Endothelial cell of umbilical vein (primary cell): ENCODE measurements around the gene FRMD4A. TPM values are rescaled to one million over a fixed set of nuclear protein-coding genes. Genes with fewer than 3 reads are reported as not detected.
A peak's percentile ranks its signal among the peaks of the same experiment; 100 is the strongest.

ENCODE experiments used
- BruUV-seq: library from RNA; stranded (reverse); fragments of 400-500 nt; replicated peaks from 2 replicates; lab custom pipeline; 2021; lab: Mats Ljungman, UMichigan
- CTCF ChIA-PET: fragments of 300-600, 350-600 bp; sonication (Branson Sonifier 250); formaldehyde crosslinking; loops from one replicate; lab custom pipeline; 2021; ENCODE audit warnings: antibody characterized with exemption, inconsistent platforms; lab: Charles Lee
- POLR2A ChIA-PET: fragments of 300-600, 350-600 bp; sonication (Branson Sonifier 250); formaldehyde crosslinking; loops from one replicate; lab custom pipeline; 2021; ENCODE audit warnings: antibody characterized with exemption, inconsistent platforms; lab: Charles Lee
- DNase-seq: peaks from one replicate; pipeline ENCODE4 v3.0.0-alpha.2; 2011; ENCODE audit warnings: low read depth, low spot score
- FAIRE-seq: peaks from 2 replicates; lab custom pipeline; 2011; peaks lifted over from hg19 to GRCh38; lab: Jason Lieb, UNC
- H2AFZ ChIP-seq: 2 replicates; pipeline ENCODE4 v1.6.0; 2012; ENCODE audit warnings: low read depth, low read length, control low read depth, inconsistent platforms
- H3K27ac ChIP-seq: 2 replicates; pipeline ENCODE4 v1.5.1; 2011; ENCODE audit warnings: low read depth, mild to moderate bottlenecking, control low read depth, low read length, moderate library complexity; ENCODE audit not compliant: insufficient read depth
- H3K27me3 ChIP-seq, 2 experiments: 2 replicates each; pipeline versions ENCODE4 v1.6.0 to v1.6.1; 2011; ENCODE audit warnings: low read length in 2 of 2, mixed read lengths in 1 of 2; ENCODE audit not compliant: control insufficient read depth in 2 of 2, insufficient read depth in 2 of 2
- H3K36me3 ChIP-seq, 2 experiments: 2 replicates in 1 of 2; 3 replicates in 1 of 2; pipeline ENCODE4 v1.5.1; 2011; ENCODE audit warnings: low read length in 2 of 2, mild to moderate bottlenecking in 1 of 2, moderate library complexity in 1 of 2; ENCODE audit not compliant: control insufficient read depth in 2 of 2, insufficient read depth in 2 of 2; ENCODE audit errors: extremely low read depth in 1 of 2
- H3K4me1 ChIP-seq: 3 replicates; pipeline ENCODE4 v1.5.1; 2011; ENCODE audit warnings: mild to moderate bottlenecking, low read length; ENCODE audit not compliant: control insufficient read depth, insufficient read depth; ENCODE audit errors: extremely low read depth
- H3K4me2 ChIP-seq: 2 replicates; pipeline ENCODE4 v1.6.1; 2011; ENCODE audit warnings: low read length, control low read depth, mixed read lengths; ENCODE audit not compliant: insufficient read depth
- H3K4me3 ChIP-seq, 3 experiments: fragments of 200-600 bp in 1 of 3; sonication (generic), shearing (Covaris generic) in 1 of 3; replicated peaks in 1 of 3; 2 replicates each; pipeline ENCODE4 v1.5.1; 2011 to 2016; ENCODE audit warnings: control low read depth in 3 of 3, low read length in 3 of 3, mild to moderate bottlenecking in 2 of 3, inconsistent platforms in 1 of 3, low read depth in 1 of 3, moderate library complexity in 1 of 3; ENCODE audit not compliant: insufficient read depth in 1 of 3
- H3K79me2 ChIP-seq: 2 replicates; pipeline ENCODE4 v1.6.0; 2012; ENCODE audit warnings: low read length, inconsistent platforms; ENCODE audit not compliant: control insufficient read depth, insufficient read depth
- H3K9ac ChIP-seq: replicated peaks from 2 replicates; pipeline ENCODE3; 2011; ENCODE audit warnings: low read length, control low read depth; ENCODE audit not compliant: insufficient read depth; ENCODE audit errors: extremely low read depth
- H3K9me1 ChIP-seq: replicated peaks from 3 replicates; pipeline ENCODE4 v1.6.0; 2011; ENCODE audit warnings: mild to moderate bottlenecking, low read length; ENCODE audit not compliant: control insufficient read depth, insufficient read depth; ENCODE audit errors: extremely low read depth
- H3K9me3 ChIP-seq: replicated peaks from 2 replicates; pipeline ENCODE4 v1.5.1; 2012; ENCODE audit warnings: low read length, inconsistent platforms; ENCODE audit not compliant: control insufficient read depth, insufficient read depth
- H4K20me1 ChIP-seq: replicated peaks from 2 replicates; pipeline ENCODE3; 2011; ENCODE audit warnings: mild to moderate bottlenecking, low read length; ENCODE audit not compliant: control insufficient read depth, insufficient read depth; ENCODE audit errors: extremely low read depth
- CTCF ChIP-seq, 2 donors: IDR thresholded peaks; 1 replicate in 1 of 2; 2 replicates in 1 of 2; pipeline ENCODE4 v1.5.1; 2011; ENCODE audit warnings: low read length in 2 of 2, mild to moderate bottlenecking in 2 of 2, moderate library complexity in 2 of 2, control low read depth in 1 of 2, inconsistent platforms in 1 of 2, low read depth in 1 of 2; ENCODE audit not compliant: insufficient read depth in 1 of 2; ENCODE audit errors: extremely low read depth in 1 of 2
- EZH2 ChIP-seq: IDR thresholded peaks from 2 replicates; pipeline ENCODE4 v1.6.1; 2012; ENCODE audit warnings: borderline replicate concordance, low read depth, mild to moderate bottlenecking, moderate library complexity, low read length, inconsistent platforms; ENCODE audit not compliant: severe bottlenecking
- FOS ChIP-seq: IDR thresholded peaks from 2 replicates; pipeline ENCODE4 v1.6.1; 2011; ENCODE audit warnings: mild to moderate bottlenecking, low read length, moderate library complexity, borderline replicate concordance; ENCODE audit not compliant: insufficient read depth
- GATA2 ChIP-seq: IDR thresholded peaks from 2 replicates; pipeline ENCODE4 v1.7.0; 2011; ENCODE audit warnings: low read depth, mild to moderate bottlenecking, moderate library complexity, mixed read lengths, low read length; ENCODE audit not compliant: insufficient read length, insufficient read depth
- JUN ChIP-seq: IDR thresholded peaks from 2 replicates; pipeline ENCODE4 v1.6.1; 2011; ENCODE audit warnings: borderline replicate concordance, low read depth; ENCODE audit not compliant: insufficient read length, insufficient read depth
- MAX ChIP-seq: IDR thresholded peaks from 2 replicates; pipeline ENCODE4 v1.6.1; 2011; ENCODE audit not compliant: insufficient read depth, insufficient read length
- MYC ChIP-seq: IDR thresholded peaks from one replicate; pipeline ENCODE4 v1.6.1; 2011; ENCODE audit warnings: mild to moderate bottlenecking, low read depth, low read length
- POLR2A ChIP-seq: IDR thresholded peaks from 2 replicates; pipeline ENCODE4 v1.6.1; 2012; ENCODE audit warnings: low read depth, mild to moderate bottlenecking, control low read depth, low read length
- POLR2AphosphoS5 ChIP-seq: IDR thresholded peaks from 2 replicates; pipeline ENCODE4 v1.6.1; 2012; ENCODE audit warnings: low read depth, mild to moderate bottlenecking, control low read depth, low read length, moderate library complexity; ENCODE audit not compliant: insufficient read depth
- dilution Hi-C: fragments of 300-500 bp; cut with MboI; formaldehyde crosslinking; loops from one replicate; pipeline ENCODE4 v1.15.0; 2019; ENCODE audit warnings: low sequenced_read_pairs; ENCODE audit not compliant: extremely low pct_ligation_motif_present
- intact Hi-C: fragments of 100-400 bp; cut with micrococcal nuclease; formaldehyde crosslinking; loops from one replicate; pipeline ENCODE4 v1.10.0; 2022
- polyA plus RNA-seq, 4 experiments: library from polyadenylated mRNA; depleted of rRNA in 3 of 4; stranded (reverse) in 3 of 4; unstranded in 1 of 4; fragments of >200 nt; gene quantifications; 2 replicates each; pipeline versions ENCODE4 v1.2.1 to v1.2.3, GENCODE V29; 2011 to 2012; ENCODE audit warnings: missing spikeins in 1 of 4
- total RNA-seq: library from RNA; stranded (reverse); gene quantifications from 2 replicates; pipeline ENCODE4 v1.2.3, GENCODE V29; 2021

FRMD4A gene
- total and polyA plus RNA-seq, 2 donors (not counting 3 experiments of a cell fraction or from before 2014, with no cell fraction given) = 123 to 148 TPM

- FAIRE-seq = peak; percentile 12
- dilution Hi-C loops = no loop called here
These were observed 243.2 kb downstream of the FRMD4A start for GRCh38 chr10:14087566-14087965.

More at GRCh38 chr10:14087566-14087965, 243.2 kb downstream of the FRMD4A start:
- Histone ChIP-seq H3K9me3 (no peaks in the 10 kb centered on the region), H3K79me2 (no peaks in the 10 kb centered on the region), H4K20me1 (no peaks in the 10 kb centered on the region), H3K4me1 (no peaks in the 10 kb centered on the region), H3K4me2 (no peak overlapping the region), H3K27me3 (no peaks in the 10 kb centered on the region), H3K9me1 (no peaks in the 10 kb centered on the region), H3K4me3 (no peak overlapping the region), H3K27ac (no peak overlapping the region), H2AFZ (no peak overlapping the region), H3K9ac (no peak overlapping the region), H3K36me3 (no peaks in the 10 kb centered on the region)
- intact Hi-C loops = no loop called here
- BruUV-seq = no TSS peak
- DNase-seq = no peak
- POLR2A ChIA-PET = no interaction called here
- no peak for TF ChIP-seq POLR2A
- TF ChIP-seq JUN = no peak
- no peak for TF ChIP-seq CTCF (IDR thresholded peaks at IDR 0.05; ENCODE audit: extremely low read depth in 1 of 2, insufficient read depth in 1 of 2, low read depth in 1 of 2, low read length in 2 of 2)
- TF ChIP-seq FOS = no peak
- TF ChIP-seq MYC = no peak
- no peak for TF ChIP-seq EZH2
- no peak for TF ChIP-seq GATA2
- no peak for TF ChIP-seq MAX
- TF ChIP-seq POLR2AphosphoS5 = no peak
- CTCF ChIA-PET = no interaction called here
